ENCODE data around the gene LRRK1. TPM values are rescaled to one million over a fixed set of nuclear protein-coding genes. Genes with fewer than 3 reads are reported as not detected.

LRRK1 gene
- total and polyA plus RNA-seq, 2 donors (not counting 1 experiment from before 2014, with no cell fraction given) = 19.8 to 53.0 TPM

DNA sequence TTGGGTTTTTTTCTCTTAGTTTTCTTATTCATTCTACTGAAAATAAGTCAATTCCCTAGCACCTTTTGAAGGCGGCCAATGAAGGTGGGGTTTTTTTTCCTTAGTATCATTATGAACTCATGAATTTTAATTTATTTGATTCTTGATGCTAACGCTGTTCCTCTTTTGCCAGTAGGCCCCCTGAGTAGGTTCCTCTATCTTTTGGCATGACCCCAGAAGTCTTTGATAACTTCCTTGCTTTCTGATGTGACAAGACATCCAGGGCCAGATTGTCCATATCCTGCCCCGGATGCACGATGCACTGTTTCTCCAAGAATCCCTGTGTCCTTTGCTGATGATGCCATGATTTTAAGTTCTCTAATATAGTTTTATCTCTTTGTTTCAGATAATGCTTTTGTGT, 20.6 kb downstream of the LRRK1 start:
- peaks cover 35% of the 10 kb centered on the region for H3K4me1 Mint-ChIP-seq
- DNase-seq (no peak), ATAC-seq (ENCODE audit: low read depth) (no peak)
- WGBS (ENCODE audit: insufficient coverage) = 0% methylated on average over 1 of the region's 4 CpGs
- Histone ChIP-seq H4K20me1 (ENCODE audit: control insufficient read depth, insufficient read depth, low read length, poor library complexity, severe bottlenecking) (peaks cover 12% of the 10 kb centered on the region), H2AFZ (ENCODE audit: insufficient read depth, low read depth, low read length, poor library complexity, severe bottlenecking) (no peak overlapping the region), H3K9ac (ENCODE audit: low read length) (no peak overlapping the region), H3K9me3 (ENCODE audit: control extremely low read depth in 1 of 3, control insufficient read depth in 2 of 3, insufficient read depth in 1 of 3, low read length in 2 of 3) (no peaks in the 10 kb centered on the region), H3K79me2 (ENCODE audit: control insufficient read depth, insufficient read depth, low read length) (peaks cover 35% of the 10 kb centered on the region), H3K27ac (ENCODE audit: low read length in 2 of 2) (no peak overlapping the region), H3K4me1 (ENCODE audit: control insufficient read depth in 2 of 2, insufficient read depth in 2 of 2, low read length in 2 of 2) (peaks cover 27 to 45% of the 10 kb centered on the region in 2 donors), H3K4me2 (replicated peaks; ENCODE audit: low read depth, low read length, poor library complexity, severe bottlenecking) (no peak overlapping the region), H3K4me3 (ENCODE audit: control extremely low read depth in 1 of 5, extremely low read depth in 1 of 5, insufficient read depth in 1 of 5, low read depth in 2 of 5, low read length in 4 of 5) (no peak overlapping the region), H3K27me3 (replicated peaks in 1 of 4; ENCODE audit: control extremely low read depth in 1 of 4, control insufficient read depth in 3 of 4, insufficient read depth in 4 of 4, low read length in 3 of 4) (no peaks in the 10 kb centered on the region), H3K36me3 (replicated peaks in 1 of 2; ENCODE audit: control extremely low read depth in 1 of 2, control insufficient read depth in 1 of 2, extremely low read depth in 1 of 2, insufficient read depth in 2 of 2, low read length in 1 of 2) (no peaks in the 10 kb centered on the region)
- CTCF ChIA-PET = interaction anchor here (1.2 to 1.6 kb wide), 2 partner anchors 67 to 69 kb away, joined by 6 to 10 read pairs; no protein-coding TSS in a partner anchor
- H3K27ac Mint-ChIP-seq = no peak overlapping the region
- intact Hi-C loops (cut with micrococcal nuclease) = loop anchor here (2.0 to 5.0 kb wide), 2 partner anchors 13 to 38 kb away; no protein-coding TSS in a partner anchor
- H3K9me3 Mint-ChIP-seq (ENCODE audit: insufficient read depth) = no peaks in the 10 kb centered on the region
- H3K27me3 Mint-ChIP-seq = no peaks in the 10 kb centered on the region
- TF ChIP-seq CTCF (IDR thresholded peaks at IDR 0.05) = no peak
- TF ChIP-seq EZH2 (IDR thresholded peaks at IDR 0.05; ENCODE audit: borderline replicate concordance, insufficient read depth, low read depth, low read length, poor library complexity, severe bottlenecking) = no peak
- H3K4me3 Mint-ChIP-seq = no peak overlapping the region
- POLR2A ChIA-PET = no interaction called here

- H3K4me3 Mint-ChIP-seq = no peak overlapping the region
- DNase-seq = peak; percentile 48
- peaks cover 28% of the 10 kb centered on the region for H3K79me2 ChIP-seq (ENCODE audit: control insufficient read depth, insufficient read depth, low read length)
These were observed 21.7 kb downstream of the LRRK1 start for GRCh38 chr15:100940767-100941379.

More at GRCh38 chr15:100940767-100941379, 21.7 kb downstream of the LRRK1 start:
- H3K36me3 ChIP-seq (replicated peaks in 1 of 2; ENCODE audit: control extremely low read depth in 1 of 2, control insufficient read depth in 1 of 2, extremely low read depth in 1 of 2, insufficient read depth in 2 of 2, low read length in 1 of 2) = no peaks in the 10 kb centered on the region
- no peak overlapping the region for H2AFZ ChIP-seq (ENCODE audit: insufficient read depth, low read depth, low read length, poor library complexity, severe bottlenecking)
- no peaks in the 10 kb centered on the region for H3K9me3 ChIP-seq (ENCODE audit: control extremely low read depth in 1 of 3, control insufficient read depth in 2 of 3, insufficient read depth in 1 of 3, low read length in 2 of 3)
- peak overlapping the region; percentile 18 for H3K4me2 ChIP-seq (replicated peaks; ENCODE audit: low read depth, low read length, poor library complexity, severe bottlenecking)
- no peaks in the 10 kb centered on the region for H3K27me3 ChIP-seq (replicated peaks in 1 of 4; ENCODE audit: control extremely low read depth in 1 of 4, control insufficient read depth in 3 of 4, insufficient read depth in 4 of 4, low read length in 3 of 4)
- H3K4me1 ChIP-seq (ENCODE audit: control insufficient read depth in 2 of 2, insufficient read depth in 2 of 2, low read length in 2 of 2) = peaks cover 22 to 39% of the 10 kb centered on the region in 2 donors
- H3K4me3 ChIP-seq (ENCODE audit: control extremely low read depth in 1 of 5, extremely low read depth in 1 of 5, insufficient read depth in 1 of 5, low read depth in 2 of 5, low read length in 4 of 5) = no peak overlapping the region
- Mint-ChIP-seq H3K4me1 (peaks cover 26% of the 10 kb centered on the region), H3K27ac (no peak overlapping the region), H3K9me3 (ENCODE audit: insufficient read depth) (no peaks in the 10 kb centered on the region), H3K27me3 (no peaks in the 10 kb centered on the region)
- 92% methylated on average over 2 of the region's 2 CpGs for WGBS (ENCODE audit: insufficient coverage)
- POLR2A ChIA-PET = interaction anchor here (1.2 to 1.4 kb wide), 3 partner anchors 11 to 22 kb away, joined by 3 to 6 read pairs (median 4); partner anchors contain the start of gene LRRK1
- peak overlapping the region; percentile 8 to 13 for H3K27ac ChIP-seq (ENCODE audit: low read length in 2 of 2)
- CTCF ChIA-PET = interaction anchor here (0.9 to 1.8 kb wide), 5 partner anchors 20 to 318 kb away, joined by 3 to 10 read pairs (median 6); no protein-coding TSS in a partner anchor
- peak; percentile 89 for ATAC-seq (ENCODE audit: low read depth)
- peaks cover 5% of the 10 kb centered on the region for H4K20me1 ChIP-seq (ENCODE audit: control insufficient read depth, insufficient read depth, low read length, poor library complexity, severe bottlenecking)
- no peak overlapping the region for H3K9ac ChIP-seq (ENCODE audit: low read length)
- intact Hi-C loops (cut with micrococcal nuclease) = loop anchor here (2.0 to 5.0 kb wide), 2 partner anchors 14 to 36 kb away; no protein-coding TSS in a partner anchor
- TF ChIP-seq EZH2 (IDR thresholded peaks at IDR 0.05; ENCODE audit: borderline replicate concordance, insufficient read depth, low read depth, low read length, poor library complexity, severe bottlenecking) = no peak
- no peak for TF ChIP-seq CTCF (IDR thresholded peaks at IDR 0.05)
